Fibroblast of skin of left quadriceps (primary cell): ENCODE data around the gene CCDC33.

Experiments
- DNase-seq, 2 experiments: peaks; one replicate each; pipeline ENCODE4 v3.0.0-alpha.2; 2013; ENCODE audit warnings: low read depth in 2 of 2

Gene CCDC33

GRCh38 chr15:74281147-74282133 is 45.3 kb downstream of the CCDC33 start:
- no peak for DNase-seq

DNA sequence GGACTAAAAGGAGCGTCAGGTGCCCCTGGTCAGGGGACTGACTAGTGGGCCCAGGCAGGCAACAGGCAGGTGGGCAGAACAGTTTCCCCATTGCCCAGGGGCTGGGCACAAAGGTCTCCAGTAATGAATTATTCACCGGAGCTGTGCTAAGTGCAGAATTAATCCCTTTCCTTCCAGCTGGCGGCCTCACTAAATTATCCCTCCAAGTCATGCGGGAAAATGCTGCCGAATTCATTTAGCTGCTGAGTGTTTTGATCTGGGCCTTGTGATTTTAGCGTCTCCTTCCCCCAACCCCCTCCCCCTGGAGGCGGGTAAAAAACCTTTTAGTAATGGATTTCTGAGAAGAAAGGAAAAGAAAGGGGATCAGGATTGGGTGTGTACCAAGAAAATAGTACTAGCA is 47.2 kb downstream of the CCDC33 start:
- DNase-seq, result no peak

DNA sequence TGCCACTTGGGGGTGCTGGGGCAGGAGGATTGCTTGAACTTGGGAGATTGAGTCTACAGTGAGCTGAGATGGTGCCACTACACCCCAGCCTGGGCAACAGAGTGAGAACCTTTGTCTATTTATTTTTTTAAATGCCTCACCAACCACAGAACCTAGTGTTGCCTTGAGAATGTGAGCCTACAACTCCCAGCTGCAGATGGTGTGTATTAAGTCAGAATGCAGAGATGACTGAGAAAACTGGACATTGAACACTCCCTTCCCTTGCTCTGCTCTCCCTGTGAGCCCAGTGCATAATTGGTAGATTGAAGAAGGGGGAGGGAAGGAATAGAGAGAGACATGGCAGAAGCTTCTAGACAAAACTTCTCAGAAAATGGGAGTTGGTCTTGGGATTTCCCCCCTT is 53.5 kb downstream of the CCDC33 start:
- DNase-seq, result no peak

- DNase-seq, result no peak
Measured at GRCh38 chr15:74290645-74291044, 54.5 kb downstream of the CCDC33 start.

- peak; percentile 39 to 45 for DNase-seq
Measured at GRCh38 chr15:74291101-74292071, 55.3 kb downstream of the CCDC33 start.

- DNase-seq, result no peak
Measured at GRCh38 chr15:74293021-74293810, 57.1 kb downstream of the CCDC33 start.

- no peak for DNase-seq
Measured at GRCh38 chr15:74294010-74294409, 57.9 kb downstream of the CCDC33 start.

DNA sequence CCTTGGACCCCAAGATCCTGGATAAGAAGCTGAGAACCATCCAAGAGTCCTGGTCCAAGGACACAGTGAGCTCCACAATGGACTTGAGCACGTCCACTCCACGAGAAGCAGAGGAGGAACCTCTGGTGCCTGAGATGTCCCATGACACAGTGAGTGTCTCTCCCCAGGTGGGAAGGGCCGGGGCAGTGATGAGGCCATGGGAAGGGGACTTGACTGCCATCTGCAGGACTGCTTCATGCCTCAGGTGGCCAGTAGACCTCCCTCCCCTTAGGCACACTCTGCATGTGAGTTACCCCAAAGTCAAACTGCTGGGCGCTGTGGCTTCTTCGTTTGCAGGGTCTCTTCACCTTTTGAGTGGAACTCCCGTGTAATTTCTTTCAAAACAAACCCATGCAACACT is 59.7 kb downstream of the CCDC33 start:
- no peak for DNase-seq

DNA sequence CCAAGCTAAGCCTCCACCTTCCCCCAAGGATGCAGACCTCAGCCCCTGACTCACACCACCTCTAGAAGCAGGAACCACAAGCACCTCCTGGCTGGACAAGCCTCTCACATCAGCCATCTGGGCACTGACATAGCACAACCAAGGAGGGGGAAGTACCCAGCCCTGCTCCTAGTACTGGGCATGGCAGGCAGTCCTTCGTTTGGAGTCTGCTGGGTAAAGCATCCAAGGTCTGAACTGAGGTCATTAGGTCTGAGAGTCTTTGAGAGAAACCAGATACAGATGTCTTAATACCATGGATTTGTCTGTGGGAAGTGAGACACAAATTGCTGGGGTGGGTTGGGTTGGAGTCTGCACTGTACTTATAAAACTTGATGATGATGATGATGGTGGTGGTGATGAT is 61.8 kb downstream of the CCDC33 start:
- no peak for DNase-seq

DNA sequence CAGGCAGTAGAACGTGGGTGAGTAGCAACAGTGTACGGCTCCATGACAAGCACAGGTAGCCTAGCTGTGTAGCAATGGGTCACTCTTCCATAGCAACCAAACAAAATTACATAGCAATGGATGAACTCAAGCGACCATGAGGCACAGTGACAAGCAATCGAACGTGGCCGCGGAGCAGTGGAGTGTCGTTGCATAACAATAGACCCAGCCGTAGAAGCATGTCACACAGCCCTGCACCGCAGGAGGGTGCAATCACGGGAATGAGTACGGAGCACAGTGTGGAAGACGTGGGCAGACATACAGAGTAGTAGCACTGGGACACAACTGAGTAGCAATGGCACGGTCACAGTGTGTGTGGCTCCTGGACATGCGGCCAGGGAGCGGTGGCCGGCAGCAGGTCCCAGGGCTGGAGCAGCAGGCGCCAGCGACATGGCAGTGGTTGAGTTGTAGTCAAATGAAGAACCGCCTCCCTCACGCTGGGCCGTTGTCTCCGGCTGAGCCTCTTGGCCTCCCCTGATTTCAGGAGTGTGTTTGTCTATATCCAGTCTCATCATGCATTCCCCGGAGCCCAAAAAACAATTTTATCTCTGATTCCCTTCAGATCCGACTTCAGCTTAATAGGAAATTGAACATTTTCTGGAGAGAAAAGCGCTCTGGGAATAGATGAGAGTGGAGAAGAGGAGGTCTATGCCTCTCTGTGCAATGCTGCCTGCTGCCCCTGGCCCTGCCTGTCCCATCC is 64.1 kb downstream of the CCDC33 start:
- DNase-seq, result no peak

GRCh38 chr15:74301583-74302361 is 65.6 kb downstream of the CCDC33 start:
- DNase-seq, result no peak

GRCh38 chr15:74302821-74303359 is 66.8 kb downstream of the CCDC33 start:
- DNase-seq, result no peak

- no peak for DNase-seq
Measured at GRCh38 chr15:74303741-74304309, 67.7 kb downstream of the CCDC33 start.

DNA sequence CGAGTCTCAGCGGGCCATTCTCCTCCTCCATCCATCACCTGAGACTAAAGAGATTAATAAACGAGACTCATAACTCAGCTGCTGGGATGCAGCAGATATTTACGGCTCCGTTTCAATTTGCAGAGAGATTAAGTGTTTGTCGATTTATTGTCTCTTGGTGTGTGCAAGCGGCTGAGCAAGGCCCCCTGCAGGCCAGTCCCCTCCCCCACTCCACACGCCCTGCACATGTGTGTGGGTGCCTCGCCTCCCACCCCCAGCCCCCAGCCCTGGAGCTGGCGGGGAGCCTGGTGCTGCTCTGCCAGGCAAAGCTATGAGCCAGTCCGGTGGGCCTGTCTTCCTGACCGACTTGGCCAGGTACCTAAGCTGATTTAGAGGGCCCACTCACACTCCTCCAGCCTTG is 68.3 kb downstream of the CCDC33 start:
- no peak for DNase-seq

DNA sequence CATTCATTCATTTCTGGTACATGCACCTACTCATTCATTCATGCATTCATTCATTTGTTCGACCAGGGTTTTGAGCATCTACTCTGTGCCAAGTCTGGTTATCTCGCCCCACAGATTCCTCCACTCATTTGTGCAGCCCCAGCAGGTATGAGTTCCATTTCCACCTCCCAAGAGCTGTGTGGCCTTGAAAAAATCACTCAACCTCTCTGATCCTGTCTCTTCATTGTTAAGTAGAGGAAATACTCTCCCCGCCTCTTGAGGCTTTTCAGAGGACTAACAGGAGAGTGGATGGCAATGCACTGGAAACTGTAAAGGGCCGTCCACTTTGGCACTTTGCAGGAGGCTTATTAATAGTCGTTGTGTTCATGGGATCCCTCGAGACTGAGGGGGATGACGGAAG is 69.6 kb downstream of the CCDC33 start:
- DNase-seq, result no peak

DNA sequence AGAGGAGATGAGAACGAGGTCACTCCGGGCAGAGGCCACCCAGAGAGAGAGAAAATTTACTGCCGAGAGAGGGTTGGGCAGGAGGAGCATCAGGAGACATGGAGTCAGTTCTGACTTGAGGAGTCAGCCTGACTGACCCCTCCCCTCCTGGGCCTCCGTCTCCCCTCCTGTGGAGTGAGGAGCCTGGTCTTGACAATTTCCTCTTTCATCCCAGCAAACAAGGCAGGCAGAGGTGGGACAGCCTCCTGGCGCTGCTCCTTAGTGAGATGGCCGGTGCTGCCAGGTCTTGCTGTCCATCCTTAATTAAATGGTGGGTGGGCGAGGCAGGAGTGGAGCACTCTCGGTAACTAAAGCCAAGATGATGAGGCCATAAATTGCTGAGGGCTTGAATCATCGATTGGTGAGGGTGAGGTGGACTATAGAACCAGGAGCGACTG is 70.7 kb downstream of the CCDC33 start:
- no peak for DNase-seq

- DNase-seq, result no peak
Measured at GRCh38 chr15:74307827-74308811, 72.0 kb downstream of the CCDC33 start.
